ENCODE results near the gene MOV10. TPM values are rescaled to one million over a fixed set of nuclear protein-coding genes. Genes with fewer than 3 reads are reported as not detected.

MOV10 gene
- total and polyA plus RNA-seq, 2 of the 13 experiments (the other 11 are each of a cell fraction or from before 2014, with no cell fraction given) = 56.4 to 58.2 TPM

DNA sequence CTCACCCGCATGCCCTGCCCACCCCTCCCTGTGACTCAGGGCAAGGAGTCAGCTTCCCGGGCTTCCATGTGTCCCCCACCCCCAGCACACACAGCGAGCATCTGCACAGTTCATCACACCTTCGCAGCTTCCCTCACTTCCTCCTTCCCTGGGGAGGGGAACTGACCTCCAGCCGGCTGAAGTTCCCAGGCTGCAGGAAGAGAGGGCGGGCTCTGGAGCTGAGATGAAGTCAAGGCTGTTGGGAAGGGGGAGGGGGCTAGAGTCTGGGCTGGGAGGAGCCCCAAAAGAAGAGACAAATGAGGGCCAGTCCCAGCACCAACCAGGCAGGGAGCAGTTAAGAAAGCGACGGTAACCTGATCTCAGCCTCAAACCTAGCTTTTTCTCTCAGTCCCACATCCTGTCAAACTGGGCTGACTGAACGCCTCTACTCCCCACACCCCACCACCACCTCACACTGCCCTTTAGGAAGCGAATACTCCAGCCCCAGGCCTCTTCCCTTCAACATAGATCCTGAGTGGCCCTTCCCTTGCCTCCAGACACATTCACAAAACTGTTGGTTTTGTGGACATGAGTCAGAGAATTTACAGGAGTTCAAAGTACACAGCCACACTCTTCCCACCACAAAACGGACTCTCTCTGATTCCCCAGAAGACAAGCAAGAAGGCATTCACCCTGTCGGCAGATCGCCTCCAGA lies 30.6 kb downstream of the MOV10 start (continued):
- TF ChIP-seq, protein P1, sequence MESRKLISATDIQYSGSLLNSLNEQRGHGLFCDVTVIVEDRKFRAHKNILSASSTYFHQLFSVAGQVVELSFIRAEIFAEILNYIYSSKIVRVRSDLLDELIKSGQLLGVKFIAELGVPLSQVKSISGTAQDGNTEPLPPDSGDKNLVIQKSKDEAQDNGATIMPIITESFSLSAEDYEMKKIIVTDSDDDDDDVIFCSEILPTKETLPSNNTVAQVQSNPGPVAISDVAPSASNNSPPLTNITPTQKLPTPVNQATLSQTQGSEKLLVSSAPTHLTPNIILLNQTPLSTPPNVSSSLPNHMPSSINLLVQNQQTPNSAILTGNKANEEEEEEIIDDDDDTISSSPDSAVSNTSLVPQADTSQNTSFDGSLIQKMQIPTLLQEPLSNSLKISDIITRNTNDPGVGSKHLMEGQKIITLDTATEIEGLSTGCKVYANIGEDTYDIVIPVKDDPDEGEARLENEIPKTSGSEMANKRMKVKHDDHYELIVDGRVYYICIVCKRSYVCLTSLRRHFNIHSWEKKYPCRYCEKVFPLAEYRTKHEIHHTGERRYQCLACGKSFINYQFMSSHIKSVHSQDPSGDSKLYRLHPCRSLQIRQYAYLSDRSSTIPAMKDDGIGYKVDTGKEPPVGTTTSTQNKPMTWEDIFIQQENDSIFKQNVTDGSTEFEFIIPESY (CRISPR knock-in tag; IDR thresholded peaks at IDR 0.05) = no peak
- no peak for TF ChIP-seq ZNF781 (CRISPR knock-in tag; IDR thresholded peaks at IDR 0.05; ENCODE audit: borderline replicate concordance, not compliant biosample characterization)
- TF ChIP-seq ATF7-NPFF (CRISPR knock-in tag; IDR thresholded peaks at IDR 0.05; ENCODE audit: low read depth) = no peak
- no peak for TF ChIP-seq CHD4 (IDR thresholded peaks at IDR 0.05; ENCODE audit: borderline replicate concordance, low read length)
- TF ChIP-seq KDM2A (CRISPR knock-in tag; IDR thresholded peaks at IDR 0.05; ENCODE audit: borderline replicate concordance, low read depth) = no peak
- TF ChIP-seq EP300 (IDR thresholded peaks at IDR 0.05; ENCODE audit: low read depth in 2 of 2, low read length in 2 of 2) = no peak
- peak; percentile 14; the same call in 1 of the 2 replicates for TF ChIP-seq EP300 (CRISPR knock-in tag; IDR thresholded peaks at IDR 0.05; ENCODE audit: borderline replicate concordance)
- peak; percentile 57 for TF ChIP-seq POLR2G (IDR thresholded peaks at IDR 0.05; ENCODE audit: low read depth, low read length)
- TF ChIP-seq ZFP36L2 (CRISPR knock-in tag; IDR thresholded peaks at IDR 0.05) = no peak
- TF ChIP-seq RORA (CRISPR knock-in tag; IDR thresholded peaks at IDR 0.05) = no peak
- TF ChIP-seq, protein P2, sequence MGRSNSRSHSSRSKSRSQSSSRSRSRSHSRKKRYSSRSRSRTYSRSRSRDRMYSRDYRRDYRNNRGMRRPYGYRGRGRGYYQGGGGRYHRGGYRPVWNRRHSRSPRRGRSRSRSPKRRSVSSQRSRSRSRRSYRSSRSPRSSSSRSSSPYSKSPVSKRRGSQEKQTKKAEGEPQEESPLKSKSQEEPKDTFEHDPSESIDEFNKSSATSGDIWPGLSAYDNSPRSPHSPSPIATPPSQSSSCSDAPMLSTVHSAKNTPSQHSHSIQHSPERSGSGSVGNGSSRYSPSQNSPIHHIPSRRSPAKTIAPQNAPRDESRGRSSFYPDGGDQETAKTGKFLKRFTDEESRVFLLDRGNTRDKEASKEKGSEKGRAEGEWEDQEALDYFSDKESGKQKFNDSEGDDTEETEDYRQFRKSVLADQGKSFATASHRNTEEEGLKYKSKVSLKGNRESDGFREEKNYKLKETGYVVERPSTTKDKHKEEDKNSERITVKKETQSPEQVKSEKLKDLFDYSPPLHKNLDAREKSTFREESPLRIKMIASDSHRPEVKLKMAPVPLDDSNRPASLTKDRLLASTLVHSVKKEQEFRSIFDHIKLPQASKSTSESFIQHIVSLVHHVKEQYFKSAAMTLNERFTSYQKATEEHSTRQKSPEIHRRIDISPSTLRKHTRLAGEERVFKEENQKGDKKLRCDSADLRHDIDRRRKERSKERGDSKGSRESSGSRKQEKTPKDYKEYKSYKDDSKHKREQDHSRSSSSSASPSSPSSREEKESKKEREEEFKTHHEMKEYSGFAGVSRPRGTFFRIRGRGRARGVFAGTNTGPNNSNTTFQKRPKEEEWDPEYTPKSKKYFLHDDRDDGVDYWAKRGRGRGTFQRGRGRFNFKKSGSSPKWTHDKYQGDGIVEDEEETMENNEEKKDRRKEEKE (IDR thresholded peaks at IDR 0.05) = no peak
- no peak for TF ChIP-seq ZNF567 (CRISPR knock-in tag; IDR thresholded peaks at IDR 0.05; ENCODE audit: borderline replicate concordance)
- TF ChIP-seq FOXK2 (IDR thresholded peaks at IDR 0.05) = no peak
- no peak for TF ChIP-seq CENPT (CRISPR knock-in tag; IDR thresholded peaks at IDR 0.05; ENCODE audit: low read depth)
- TF ChIP-seq ZFP36L1 (CRISPR knock-in tag; IDR thresholded peaks at IDR 0.05) = no peak
- TF ChIP-seq ZNF720 (CRISPR knock-in tag; IDR thresholded peaks at IDR 0.05) = no peak
- TF ChIP-seq, protein P3, sequence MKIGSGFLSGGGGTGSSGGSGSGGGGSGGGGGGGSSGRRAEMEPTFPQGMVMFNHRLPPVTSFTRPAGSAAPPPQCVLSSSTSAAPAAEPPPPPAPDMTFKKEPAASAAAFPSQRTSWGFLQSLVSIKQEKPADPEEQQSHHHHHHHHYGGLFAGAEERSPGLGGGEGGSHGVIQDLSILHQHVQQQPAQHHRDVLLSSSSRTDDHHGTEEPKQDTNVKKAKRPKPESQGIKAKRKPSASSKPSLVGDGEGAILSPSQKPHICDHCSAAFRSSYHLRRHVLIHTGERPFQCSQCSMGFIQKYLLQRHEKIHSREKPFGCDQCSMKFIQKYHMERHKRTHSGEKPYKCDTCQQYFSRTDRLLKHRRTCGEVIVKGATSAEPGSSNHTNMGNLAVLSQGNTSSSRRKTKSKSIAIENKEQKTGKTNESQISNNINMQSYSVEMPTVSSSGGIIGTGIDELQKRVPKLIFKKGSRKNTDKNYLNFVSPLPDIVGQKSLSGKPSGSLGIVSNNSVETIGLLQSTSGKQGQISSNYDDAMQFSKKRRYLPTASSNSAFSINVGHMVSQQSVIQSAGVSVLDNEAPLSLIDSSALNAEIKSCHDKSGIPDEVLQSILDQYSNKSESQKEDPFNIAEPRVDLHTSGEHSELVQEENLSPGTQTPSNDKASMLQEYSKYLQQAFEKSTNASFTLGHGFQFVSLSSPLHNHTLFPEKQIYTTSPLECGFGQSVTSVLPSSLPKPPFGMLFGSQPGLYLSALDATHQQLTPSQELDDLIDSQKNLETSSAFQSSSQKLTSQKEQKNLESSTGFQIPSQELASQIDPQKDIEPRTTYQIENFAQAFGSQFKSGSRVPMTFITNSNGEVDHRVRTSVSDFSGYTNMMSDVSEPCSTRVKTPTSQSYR (CRISPR knock-in tag; IDR thresholded peaks at IDR 0.05; ENCODE audit: borderline replicate concordance) = peak; percentile 68; the same call in 1 of the 2 replicates
- no peak for TF ChIP-seq RFXANK (CRISPR knock-in tag; IDR thresholded peaks at IDR 0.05)
- TF ChIP-seq, protein P4, sequence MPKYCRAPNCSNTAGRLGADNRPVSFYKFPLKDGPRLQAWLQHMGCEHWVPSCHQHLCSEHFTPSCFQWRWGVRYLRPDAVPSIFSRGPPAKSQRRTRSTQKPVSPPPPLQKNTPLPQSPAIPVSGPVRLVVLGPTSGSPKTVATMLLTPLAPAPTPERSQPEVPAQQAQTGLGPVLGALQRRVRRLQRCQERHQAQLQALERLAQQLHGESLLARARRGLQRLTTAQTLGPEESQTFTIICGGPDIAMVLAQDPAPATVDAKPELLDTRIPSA (CRISPR knock-in tag; IDR thresholded peaks at IDR 0.05; ENCODE audit: borderline replicate concordance) = no peak
- TF ChIP-seq FOXA1 (IDR thresholded peaks at IDR 0.05) = no peak
- TF ChIP-seq FOXA1 (CRISPR knock-in tag; IDR thresholded peaks at IDR 0.05) = no peak; the same call in 1 of the 2 replicates
- TF ChIP-seq ZNF761 (CRISPR knock-in tag; conservative IDR thresholded peaks at IDR 0.05) = peak; percentile 39; the same call in 1 of the 2 replicates
- TF ChIP-seq SAFB2 (CRISPR knock-in tag; IDR thresholded peaks at IDR 0.05; ENCODE audit: borderline replicate concordance, low read depth) = no peak
